Stimulated activated CD8-positive, alpha-beta memory T cell treated with anti-CD3 and anti-CD28 coated beads, Interleukin-4, amount 100 ng/mL, for 1 hour (primary cell): ENCODE measurements around the gene PARD6B.
"Not testable (repeated sequence)": the region's sequence is repeated elsewhere in the genome, so short reads cannot be mapped to it uniquely, and the experiment has no call there.

Source experiments
- DNase-seq, 2 donors: peaks; one replicate each; pipeline ENCODE4 v3.0.0-alpha.2; 2020; ENCODE audit warnings: low read depth in 2 of 2, low spot score in 1 of 2

The PARD6B gene

DNA sequence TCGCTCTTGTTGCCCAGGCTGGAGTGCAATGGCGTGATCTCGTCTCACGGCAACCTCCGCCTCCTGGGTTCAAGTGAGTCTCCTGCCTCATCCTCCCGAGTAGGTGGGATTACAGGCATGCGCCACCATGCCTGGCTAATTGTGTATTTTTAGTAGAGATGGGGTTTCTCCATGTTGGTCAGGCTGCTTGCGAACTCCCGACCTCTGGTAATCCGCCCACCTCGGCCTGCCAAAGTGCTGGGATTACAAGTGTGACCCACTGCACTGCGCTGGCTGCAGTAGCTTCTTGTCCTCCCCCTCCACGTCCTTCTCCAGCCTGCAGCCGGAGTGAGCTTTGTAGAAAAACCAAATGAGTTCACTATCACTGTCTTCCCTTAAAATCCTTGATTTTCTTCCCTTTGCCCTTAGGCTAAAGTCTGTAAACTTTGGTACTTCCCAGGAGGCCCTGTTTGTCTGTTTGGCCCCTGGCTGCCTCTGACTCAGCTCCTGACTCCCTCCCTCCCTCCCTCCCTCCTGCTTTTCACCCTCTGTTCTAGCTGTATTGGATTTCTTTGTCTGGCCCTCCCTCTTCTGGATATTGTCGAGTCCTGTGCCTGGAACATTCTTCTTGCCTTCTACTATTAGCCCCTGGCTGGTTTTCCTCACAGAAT lies 12.9 kb downstream of the PARD6B start:
- no peak for DNase-seq

DNA sequence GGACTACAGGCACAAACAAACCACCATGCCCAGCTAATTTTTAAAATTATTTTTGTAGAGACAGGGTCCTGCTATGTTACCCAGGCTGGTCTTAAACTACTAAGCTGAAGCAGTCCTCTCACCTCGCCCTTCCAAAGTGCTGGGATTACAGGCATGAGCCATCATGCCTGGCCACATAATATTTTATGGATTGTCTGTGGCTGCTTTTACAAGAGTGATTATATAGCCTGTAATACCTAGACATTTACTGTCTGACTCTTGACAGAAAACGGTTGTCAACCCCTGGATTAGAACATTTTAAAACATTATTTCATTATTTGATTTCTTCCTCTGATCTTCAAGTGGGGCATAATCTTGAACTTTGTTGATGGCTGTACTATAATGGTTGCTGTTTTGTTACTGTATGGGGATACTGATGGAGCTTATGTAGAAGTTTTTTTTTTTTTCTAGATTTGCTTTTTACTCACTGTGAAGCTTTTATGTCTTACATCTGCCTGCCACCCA lies 14.3 kb downstream of the PARD6B start:
- no peak for DNase-seq

DNA sequence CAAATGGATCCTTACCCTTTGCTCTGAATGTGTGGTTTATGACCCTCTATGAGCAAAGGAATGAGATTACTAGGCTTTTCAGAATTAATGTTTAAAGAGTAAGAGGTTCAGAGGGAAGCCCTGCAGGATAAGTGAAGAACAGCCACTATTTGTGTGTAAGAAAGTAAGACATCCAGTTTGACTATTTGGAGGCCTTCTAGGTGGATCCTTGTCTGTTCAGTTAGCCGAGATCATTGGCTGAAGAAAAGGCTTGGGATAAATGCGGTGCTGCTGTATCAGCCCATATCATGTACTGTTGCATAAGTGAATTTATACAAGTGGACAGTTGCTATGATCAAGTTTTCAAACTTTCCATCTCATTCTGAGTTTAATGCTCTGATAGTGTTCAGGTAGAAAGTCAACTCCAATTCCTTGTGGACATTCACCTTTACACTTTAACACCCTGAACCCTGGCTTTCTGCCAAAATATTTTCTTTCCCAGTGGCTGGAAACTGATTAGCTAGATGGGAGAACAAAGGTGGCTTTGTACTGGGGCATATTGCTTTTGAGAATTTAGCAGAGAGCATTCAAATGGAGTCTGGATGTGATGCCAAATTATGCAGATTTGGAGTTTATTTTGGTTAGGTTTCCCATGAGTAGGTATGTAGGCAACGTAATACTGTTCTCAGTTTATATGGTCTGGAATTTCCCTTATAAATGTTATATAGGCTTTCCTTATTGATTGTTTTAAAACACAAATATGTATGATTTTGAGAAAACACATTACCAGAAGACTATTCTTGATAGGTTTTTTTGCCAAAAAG lies 15.0 kb downstream of the PARD6B start:
- no peak for DNase-seq

DNA sequence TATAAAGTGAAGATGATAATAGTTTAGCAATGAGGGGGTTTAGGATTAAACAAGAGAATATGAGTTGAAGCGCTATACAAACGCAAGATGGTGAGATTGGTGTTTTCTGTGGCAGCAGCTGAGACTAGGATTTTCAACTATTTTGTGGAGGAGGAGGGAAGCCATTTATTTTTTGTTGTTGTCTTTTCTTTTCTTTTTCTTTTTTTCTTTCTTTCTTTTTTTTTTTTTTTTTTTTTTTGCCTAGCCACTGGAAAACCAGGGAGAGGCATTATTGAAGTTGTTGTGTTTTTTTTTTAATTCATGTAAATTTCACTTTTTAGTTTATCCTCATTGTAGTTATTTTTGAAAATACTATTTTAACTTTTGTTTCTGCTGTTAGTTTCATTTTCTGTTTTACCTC lies 15.9 kb downstream of the PARD6B start:
- no peak for DNase-seq

DNA sequence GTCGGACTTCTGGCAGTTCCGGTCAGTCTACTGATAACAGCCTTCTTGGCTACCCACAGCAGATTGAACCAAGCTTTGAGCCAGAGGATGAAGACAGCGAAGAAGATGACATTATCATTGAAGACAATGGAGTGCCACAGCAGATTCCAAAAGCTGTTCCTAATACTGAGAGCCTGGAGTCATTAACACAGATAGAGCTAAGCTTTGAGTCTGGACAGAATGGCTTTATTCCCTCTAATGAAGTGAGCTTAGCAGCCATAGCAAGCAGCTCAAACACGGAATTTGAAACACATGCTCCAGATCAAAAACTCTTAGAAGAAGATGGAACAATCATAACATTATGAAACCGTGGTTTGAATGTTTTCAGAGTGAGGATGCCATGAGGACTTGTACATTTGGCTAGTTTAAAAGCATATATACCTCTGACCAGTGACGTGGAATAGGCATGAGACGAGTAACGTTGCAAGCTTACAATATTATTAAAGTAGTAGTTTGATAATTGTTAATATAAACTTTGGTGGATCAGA lies 18.8 kb downstream of the PARD6B start:
- DNase-seq = no peak

DNA sequence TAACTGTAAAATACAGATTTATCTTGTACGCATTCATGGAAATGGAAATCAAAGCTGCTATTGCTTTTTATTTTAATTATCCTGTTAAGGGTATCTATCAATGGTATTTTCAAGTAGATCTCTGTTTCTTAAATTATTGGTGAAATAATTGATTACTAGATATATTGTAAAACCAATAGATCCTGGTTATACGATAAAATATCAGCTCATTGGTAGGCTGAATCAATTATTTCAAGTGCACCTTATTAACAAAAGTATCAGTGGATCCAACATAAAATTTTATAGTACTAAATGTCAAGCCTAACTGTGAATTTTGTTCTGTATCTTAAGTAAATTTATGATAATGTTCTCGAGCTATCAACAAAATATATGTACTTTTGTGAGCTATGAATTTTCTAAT lies 21.8 kb downstream of the PARD6B start:
- DNase-seq = no peak

DNA sequence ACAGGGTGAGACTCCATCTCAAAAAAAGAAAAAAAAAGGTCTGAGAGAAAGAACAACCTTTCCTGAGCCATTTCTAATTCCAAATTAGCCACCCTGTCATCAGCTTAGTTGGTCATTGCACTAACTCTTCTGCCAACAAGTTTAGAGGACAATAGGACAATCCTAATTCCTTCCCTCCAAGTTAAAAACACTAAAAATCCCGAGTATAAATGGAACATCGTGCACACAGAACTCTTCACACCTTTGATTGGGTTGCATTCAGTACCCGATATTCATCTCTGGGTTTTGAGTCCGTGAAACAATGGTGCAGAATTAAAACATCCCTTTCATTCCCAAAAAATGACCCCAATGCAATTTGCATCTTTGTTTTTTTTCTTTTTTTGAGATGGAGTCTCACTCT lies 23.0 kb downstream of the PARD6B start:
- DNase-seq = no peak

DNA sequence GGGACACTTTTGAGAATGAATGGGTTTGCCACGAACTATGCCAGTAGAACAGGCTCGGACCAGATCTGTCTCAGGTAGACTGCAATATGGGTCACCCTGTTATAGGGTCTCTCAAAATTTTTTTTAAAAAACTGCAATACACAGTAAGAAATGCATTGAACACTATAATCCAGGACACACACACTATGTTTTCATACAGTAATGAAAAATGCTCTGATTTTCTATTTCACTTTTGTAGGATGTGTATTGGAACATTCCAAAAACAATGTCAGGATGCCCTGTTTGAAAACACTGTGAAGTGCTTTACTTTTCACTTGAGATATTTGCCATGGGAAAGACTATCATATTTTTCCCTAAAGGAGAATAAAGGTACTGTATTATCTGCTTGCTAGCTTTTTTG lies 25.1 kb downstream of the PARD6B start:
- no peak for DNase-seq

DNA sequence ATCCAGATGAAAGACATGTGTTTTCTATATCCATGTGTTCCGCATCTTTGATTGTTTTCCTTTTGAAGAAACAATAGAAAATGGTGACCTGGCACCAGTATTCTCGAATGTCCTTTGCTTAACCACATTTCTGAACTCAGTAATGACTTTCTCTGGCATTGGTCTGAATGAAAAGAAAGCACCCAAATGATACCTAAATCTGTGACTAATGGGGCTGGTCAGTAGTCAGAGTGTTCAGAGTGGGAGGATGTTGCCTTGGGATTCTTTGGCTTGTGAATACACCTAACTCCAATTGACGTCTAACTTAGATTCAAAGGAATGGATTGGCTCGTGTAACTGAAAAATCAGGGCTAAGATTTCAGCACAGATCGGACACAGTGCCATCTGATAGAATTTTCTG lies 27.1 kb downstream of the PARD6B start:
- no peak for DNase-seq

DNA sequence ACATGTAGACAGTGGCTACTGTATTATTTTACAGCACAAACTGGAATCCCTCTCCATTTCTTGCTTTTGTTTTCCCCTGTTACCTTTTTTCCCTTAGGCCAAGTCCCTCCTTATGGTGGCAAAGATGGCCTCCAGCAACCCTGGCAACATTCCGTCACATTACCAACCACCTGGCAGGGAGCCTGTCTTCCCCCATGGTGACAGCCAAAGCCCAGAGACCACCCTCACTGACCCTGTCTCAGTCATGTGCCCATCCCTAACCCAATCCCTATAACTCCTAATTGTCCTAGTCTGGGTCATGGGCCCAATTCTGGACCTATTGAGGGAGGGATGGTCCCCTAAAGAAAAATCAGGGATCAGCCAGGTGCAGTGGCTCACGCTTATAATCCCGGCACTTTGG lies 27.6 kb downstream of the PARD6B start:
- DNase-seq = no peak

DNA sequence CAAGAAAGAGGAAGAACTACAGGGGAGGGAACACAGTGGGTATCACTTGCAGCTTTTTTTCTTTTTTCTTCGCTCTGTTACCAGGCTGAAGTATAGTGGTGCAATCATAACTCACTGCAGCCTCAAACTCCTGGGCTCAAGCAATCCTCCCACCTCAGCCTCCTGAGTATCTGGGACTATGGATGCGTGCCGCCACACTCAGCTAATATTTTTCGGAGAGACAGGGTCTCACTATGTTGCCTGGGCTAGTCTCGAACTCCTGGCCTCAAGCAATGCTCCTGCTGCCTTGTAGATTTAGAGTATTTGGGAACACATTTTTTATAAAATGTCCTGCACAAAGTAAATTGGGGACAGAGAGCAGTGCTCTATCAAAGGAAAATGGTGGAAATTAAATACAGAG lies 28.3 kb downstream of the PARD6B start:
- no peak for DNase-seq

DNA sequence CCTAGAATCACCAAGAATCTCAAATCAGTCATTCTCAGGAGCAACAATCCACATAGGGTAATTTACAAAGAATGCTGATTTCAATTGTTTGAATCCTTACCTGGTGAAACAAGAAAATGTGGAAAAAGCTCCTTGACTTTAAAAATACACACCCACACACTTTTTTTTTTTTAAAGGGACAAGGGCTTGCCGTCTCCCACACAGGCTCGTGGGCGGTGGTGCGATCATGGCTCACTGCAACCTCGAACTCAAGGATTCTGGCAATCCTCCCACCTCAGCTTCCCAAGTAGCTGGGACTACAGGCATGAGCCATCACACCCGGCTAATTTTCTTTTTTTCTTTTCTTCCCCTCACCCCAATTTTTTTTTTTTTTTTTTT lies 30.7 kb downstream of the PARD6B start:
- no peak for DNase-seq

DNA sequence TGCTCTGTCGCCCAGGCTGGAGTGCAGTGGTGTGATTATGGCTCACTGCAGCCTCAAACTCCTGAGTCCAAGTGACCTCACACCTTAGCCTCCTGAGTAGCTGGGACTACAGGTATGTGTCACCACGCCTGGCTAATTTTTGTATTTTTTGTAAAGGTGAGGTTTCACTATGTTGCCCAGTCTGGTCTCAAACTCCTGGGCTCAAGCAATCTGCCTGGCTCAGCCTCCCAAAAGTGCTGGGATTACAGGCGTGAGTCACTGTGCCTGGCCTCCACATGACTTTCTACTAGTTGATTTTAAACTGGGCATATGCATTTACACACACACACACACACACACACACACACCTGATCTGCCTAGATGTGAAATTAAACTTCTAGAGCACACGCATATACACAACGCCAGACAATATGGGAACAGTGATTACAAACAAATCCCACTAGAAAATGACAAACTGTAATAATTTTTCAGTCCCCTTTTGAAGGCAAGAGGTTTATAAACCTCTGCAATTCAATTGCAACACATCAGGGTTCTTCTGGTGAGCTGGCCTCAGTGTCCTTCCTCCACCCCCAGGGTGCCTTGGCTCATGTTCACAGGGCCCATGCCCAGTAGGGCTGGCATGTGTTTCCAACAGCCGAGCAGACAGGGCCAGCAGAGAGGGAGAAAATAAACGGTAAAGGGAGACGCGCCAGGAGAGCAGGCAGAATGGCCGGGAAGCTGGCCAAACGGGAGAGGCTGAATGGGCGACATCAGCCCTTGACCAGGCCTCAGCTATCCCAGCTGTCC lies 31.2 kb downstream of the PARD6B start:
- no peak for DNase-seq

DNA sequence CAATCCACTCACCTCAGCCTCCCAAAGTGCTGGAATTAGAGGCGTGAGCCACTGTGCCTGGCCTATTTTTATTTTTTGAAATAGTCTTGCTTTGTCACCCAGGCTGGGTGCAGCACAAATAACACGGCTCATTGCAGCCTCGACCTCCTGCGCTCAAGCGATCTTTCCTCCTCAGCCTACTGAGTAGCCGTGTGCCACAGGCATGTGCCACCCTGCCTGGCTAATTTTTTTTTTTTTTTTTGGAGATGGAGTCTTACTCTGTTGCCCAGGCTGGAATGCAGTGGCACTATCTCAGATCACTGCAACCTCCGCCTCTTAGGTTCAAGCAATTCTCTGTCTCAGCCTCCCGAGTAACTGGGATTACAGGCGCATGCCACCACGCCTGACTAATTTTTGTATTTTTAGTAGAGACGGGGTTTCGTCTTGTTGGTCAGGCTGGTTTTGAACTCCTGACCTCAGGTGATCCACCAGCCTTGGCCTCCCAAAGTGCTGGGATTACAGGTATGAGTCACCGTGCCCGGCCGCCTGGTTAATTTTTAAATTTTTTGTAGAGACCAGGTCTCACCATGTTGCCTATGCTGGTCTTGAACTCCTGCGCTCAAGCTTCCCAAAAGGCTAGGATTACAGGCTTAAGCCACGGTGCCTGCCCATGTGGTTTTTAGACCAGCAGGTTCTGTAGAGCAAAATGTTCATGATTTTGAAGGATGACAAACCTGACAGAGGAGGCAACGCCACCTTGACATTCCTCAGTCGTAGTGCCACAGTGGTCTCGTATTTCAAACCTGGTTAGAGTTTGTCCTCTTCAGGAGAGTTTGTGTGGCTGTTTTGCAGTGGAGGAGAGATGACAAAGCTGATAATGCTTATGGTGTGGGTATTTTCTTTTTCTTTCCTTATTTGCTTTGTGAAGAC lies 32.4 kb downstream of the PARD6B start:
- not testable (repeated sequence) for DNase-seq

DNA sequence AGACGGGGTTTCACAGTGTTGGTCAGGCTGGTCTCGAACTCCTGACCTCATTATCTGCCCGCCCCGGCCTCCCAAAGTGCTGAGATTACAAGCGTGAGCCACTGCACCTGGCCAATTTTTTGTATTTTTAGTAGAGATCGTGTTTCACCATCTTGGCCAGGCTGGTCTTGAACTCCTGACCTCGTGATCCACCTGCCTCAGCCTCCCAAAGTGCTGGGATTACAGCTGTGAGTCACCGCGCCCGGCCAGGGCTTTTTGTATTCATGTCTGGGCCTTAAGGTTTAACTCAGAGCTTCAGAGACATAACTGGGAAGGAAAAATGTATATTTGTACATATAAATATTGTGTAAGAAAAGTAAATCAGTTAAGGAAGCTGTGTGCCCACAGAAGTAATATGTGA lies 33.9 kb downstream of the PARD6B start:
- DNase-seq = not testable (repeated sequence)

DNA sequence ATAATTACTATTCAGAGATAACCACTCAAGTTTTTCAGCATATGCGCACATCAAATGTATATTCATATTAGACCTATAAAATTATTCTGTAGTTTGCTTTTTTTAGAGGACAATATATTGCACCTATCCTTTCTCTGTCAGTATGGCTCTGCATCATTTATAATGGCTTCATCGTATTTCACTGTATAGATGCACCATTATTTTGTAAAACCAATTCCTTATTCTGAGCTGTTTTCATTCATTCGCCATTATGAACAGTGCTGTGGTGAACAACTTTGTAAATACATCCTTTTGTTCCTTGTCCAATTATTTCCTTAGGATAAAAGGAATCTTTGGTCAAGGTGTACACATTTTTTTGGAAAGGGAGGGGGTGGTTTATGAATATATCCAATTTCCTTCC lies 34.3 kb downstream of the PARD6B start:
- no peak for DNase-seq

DNA sequence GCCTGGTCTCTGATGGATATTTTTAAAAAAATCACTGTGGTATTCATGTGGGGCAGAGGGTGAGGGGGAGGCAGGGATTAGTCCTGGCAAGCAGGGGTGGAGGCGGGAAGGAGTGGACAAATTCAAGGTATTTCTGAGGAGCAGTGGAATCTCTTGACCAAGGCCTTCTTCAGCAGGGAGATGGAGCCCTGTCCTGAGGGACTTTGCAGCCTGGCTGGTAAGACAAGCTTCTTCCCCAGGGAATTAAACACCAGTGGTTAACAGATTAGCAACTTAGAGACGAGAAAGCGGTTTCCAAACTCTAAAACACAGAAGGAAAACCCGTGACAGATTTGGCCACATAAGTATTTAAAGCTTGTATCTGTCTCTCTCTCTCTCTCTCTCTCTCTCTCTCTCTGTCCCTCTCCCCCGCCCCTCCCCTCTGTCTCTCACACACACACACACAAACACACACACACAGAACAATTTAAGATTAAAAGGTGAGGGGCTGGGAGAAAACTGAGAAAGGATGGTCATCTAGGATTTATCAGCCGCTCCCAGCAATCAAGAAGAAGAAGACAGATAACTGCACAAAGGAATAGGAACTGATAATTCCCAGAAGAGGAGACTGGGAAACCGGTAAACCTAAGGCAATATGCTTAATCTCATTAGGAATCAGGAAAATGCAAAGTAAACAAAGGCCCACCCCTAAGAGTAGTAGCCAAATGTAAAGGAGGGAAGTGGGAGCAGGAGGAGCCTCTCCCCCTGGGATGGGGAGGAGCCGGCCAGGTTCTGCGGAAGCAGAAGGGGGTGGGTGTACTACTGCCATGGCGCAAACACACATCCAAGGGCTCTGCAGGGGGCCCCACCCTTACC lies 35.8 kb downstream of the PARD6B start:
- not testable (repeated sequence) for DNase-seq

DNA sequence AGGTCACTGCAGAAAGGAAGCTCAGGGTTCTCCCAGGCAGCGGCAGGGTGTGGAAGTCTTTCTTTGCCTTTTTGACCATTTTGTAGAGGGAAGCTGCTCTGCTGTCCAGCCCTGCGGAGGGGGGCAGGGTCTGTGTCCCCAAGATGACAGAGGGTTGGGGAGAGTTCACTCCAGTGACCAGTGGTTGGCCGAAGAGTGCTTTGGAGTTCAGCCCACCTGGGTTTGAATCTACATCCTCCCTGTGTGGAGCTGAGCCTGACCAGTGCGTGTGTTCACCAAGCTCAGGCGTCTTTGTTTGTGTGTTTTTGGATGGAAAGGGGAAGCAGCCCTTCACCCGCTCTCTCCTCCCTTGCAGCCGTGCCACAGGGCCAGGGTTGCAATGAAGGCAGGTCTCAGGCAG lies 37.6 kb downstream of the PARD6B start:
- not testable (repeated sequence) for DNase-seq

DNA sequence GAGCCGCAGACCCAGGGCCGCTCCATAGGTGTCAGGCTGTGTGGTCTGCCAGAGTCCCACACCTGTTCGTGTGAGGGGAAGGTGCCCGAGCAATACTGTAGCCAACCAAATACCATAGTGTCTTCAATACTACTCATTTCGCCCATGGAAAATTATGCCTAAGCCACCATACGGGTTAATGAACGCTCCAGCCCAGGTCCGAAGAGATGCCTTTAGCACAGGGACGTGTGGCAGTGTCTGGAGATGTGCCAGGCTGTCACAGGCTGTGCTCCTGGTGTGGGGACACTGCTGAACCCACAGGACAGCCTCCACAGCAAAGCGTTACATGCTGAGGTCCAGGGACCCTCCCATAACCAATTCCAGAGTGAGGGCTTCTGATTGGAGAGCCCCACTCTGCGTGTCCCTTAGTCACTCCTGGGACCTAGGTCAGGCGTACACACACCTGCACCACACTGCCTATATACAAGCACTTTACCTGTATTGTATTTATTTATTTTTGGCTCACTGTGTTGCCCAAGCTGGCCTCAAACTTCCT lies 38.2 kb downstream of the PARD6B start:
- DNase-seq = not testable (repeated sequence)
